ENCODE results near the gene AGPS.

AGPS gene

GRCh38 chr2:177551989-177552421 lies 159.4 kb downstream of the AGPS start:
- H3K79me2 ChIP-seq (ENCODE audit: control insufficient read depth, low read length), result no peaks in the 10 kb centered on the region
- H3K9me2 ChIP-seq (replicated peaks; ENCODE audit: control insufficient read depth, low read length), result no peaks in the 10 kb centered on the region
- H3K36me3 ChIP-seq (ENCODE audit: control insufficient read depth, low read length), result no peaks in the 10 kb centered on the region; the same call in 1 of the 2 replicates
- no peak overlapping the region for H3K27ac ChIP-seq (ENCODE audit: low read depth, low read length)
- H3K9me3 ChIP-seq (ENCODE audit: control insufficient read depth, insufficient read depth, low read length), result no peaks in the 10 kb centered on the region; the same call in 1 of the 2 replicates
- peak overlapping the region; percentile 94 for H3K4me3 ChIP-seq (ENCODE audit: low read length)
- H3F3A ChIP-seq (ENCODE audit: control insufficient read depth, insufficient read depth), result no peaks in the 10 kb centered on the region
- TF ChIP-seq CTCF (IDR thresholded peaks at IDR 0.05; ENCODE audit: low read depth, low read length, poor library complexity, severe bottlenecking), result no peak
- H3K4me2 ChIP-seq (ENCODE audit: low read length), result peak overlapping the region; percentile 65
- no peaks in the 10 kb centered on the region for H4K20me1 ChIP-seq (ENCODE audit: control insufficient read depth, insufficient read depth, low read depth, low read length)
- H3K4me1 ChIP-seq (ENCODE audit: control insufficient read depth, low read length), result peaks cover 14% of the 10 kb centered on the region
- H3K27me3 ChIP-seq (ENCODE audit: control insufficient read depth, low read length), result no peaks in the 10 kb centered on the region

GRCh38 chr2:177552422-177553175 lies 160.0 kb downstream of the AGPS start:
- Histone ChIP-seq H3K9me3 (ENCODE audit: control insufficient read depth, insufficient read depth, low read length) (no peaks in the 10 kb centered on the region; the same call in 1 of the 2 replicates), H3K27ac (ENCODE audit: low read depth, low read length) (peak overlapping the region; percentile 79), H3K79me2 (ENCODE audit: control insufficient read depth, low read length) (no peaks in the 10 kb centered on the region), H3K36me3 (ENCODE audit: control insufficient read depth, low read length) (no peaks in the 10 kb centered on the region; the same call in 1 of the 2 replicates), H3K4me2 (ENCODE audit: low read length) (peak overlapping the region; percentile 65), H3K4me1 (ENCODE audit: control insufficient read depth, low read length) (peaks cover 14% of the 10 kb centered on the region), H4K20me1 (ENCODE audit: control insufficient read depth, insufficient read depth, low read depth, low read length) (no peaks in the 10 kb centered on the region), H3K9me2 (replicated peaks; ENCODE audit: control insufficient read depth, low read length) (no peaks in the 10 kb centered on the region), H3K4me3 (ENCODE audit: low read length) (peak overlapping the region; percentile 94), H3F3A (ENCODE audit: control insufficient read depth, insufficient read depth) (no peaks in the 10 kb centered on the region), H3K27me3 (ENCODE audit: control insufficient read depth, low read length) (no peaks in the 10 kb centered on the region)
- no peak for TF ChIP-seq EZH2phosphoT487 (IDR thresholded peaks at IDR 0.05; ENCODE audit: borderline replicate concordance, low read length)
- TF ChIP-seq CTCF (IDR thresholded peaks at IDR 0.05; ENCODE audit: low read depth, low read length, poor library complexity, severe bottlenecking), result no peak

- TF ChIP-seq EZH2phosphoT487 (IDR thresholded peaks at IDR 0.05; ENCODE audit: borderline replicate concordance, low read length) (no peak), CTCF (IDR thresholded peaks at IDR 0.05; ENCODE audit: low read depth, low read length, poor library complexity, severe bottlenecking) (no peak)
- H3K9me3 ChIP-seq (ENCODE audit: control insufficient read depth, insufficient read depth, low read length), result peaks cover 3% of the 10 kb centered on the region; the same call in 1 of the 2 replicates
- no peaks in the 10 kb centered on the region for H3F3A ChIP-seq (ENCODE audit: control insufficient read depth, insufficient read depth)
- H4K20me1 ChIP-seq (ENCODE audit: control insufficient read depth, insufficient read depth, low read depth, low read length), result no peaks in the 10 kb centered on the region
- no peaks in the 10 kb centered on the region; the same call in 1 of the 2 replicates for H3K36me3 ChIP-seq (ENCODE audit: control insufficient read depth, low read length)
- peak overlapping the region; percentile 65 for H3K4me2 ChIP-seq (ENCODE audit: low read length)
- H3K4me3 ChIP-seq (ENCODE audit: low read length), result peak overlapping the region; percentile 94
- H3K79me2 ChIP-seq (ENCODE audit: control insufficient read depth, low read length), result no peaks in the 10 kb centered on the region
- no peaks in the 10 kb centered on the region for H3K27me3 ChIP-seq (ENCODE audit: control insufficient read depth, low read length)
- peak overlapping the region; percentile 79 for H3K27ac ChIP-seq (ENCODE audit: low read depth, low read length)
- no peaks in the 10 kb centered on the region for H3K9me2 ChIP-seq (replicated peaks; ENCODE audit: control insufficient read depth, low read length)
- peaks cover 14% of the 10 kb centered on the region for H3K4me1 ChIP-seq (ENCODE audit: control insufficient read depth, low read length)
Observed at GRCh38 chr2:177553176-177553884, 160.8 kb downstream of the AGPS start.
